ENCODE results near the gene LRRC8D.
"Not testable (repeated sequence)": the region's sequence is repeated elsewhere in the genome, so short reads cannot be mapped to it uniquely, and the experiment has no call there.

LRRC8D gene

GRCh38 chr1:89919174-89919573, 98.3 kb downstream of the LRRC8D start:
- no peak for DNase-seq (ENCODE audit: extremely low spot score)
- CTCF ChIA-PET = interaction anchor here (0.5 kb wide), 1 partner anchor 400 kb away, joined by 3 read pairs; no protein-coding TSS in a partner anchor
- POLR2A ChIA-PET = interaction anchor here (1.2 kb wide), 1 partner anchor 9 kb away, joined by 4 read pairs; no protein-coding TSS in a partner anchor
- TF ChIP-seq ELF4 (IDR thresholded peaks at IDR 0.05) (no peak), ARNT (IDR thresholded peaks at IDR 0.05) (no peak), NFRKB (IDR thresholded peaks at IDR 0.05) (no peak), CTBP1 (IDR thresholded peaks at IDR 0.05; ENCODE audit: borderline replicate concordance) (no peak), PKNOX1 (IDR thresholded peaks at IDR 0.05) (no peak), LEF1 (IDR thresholded peaks at IDR 0.05; ENCODE audit: borderline replicate concordance) (no peak), SUZ12 (IDR thresholded peaks at IDR 0.05) (no peak)

GRCh38 chr1:89922911-89923310, 102.1 kb downstream of the LRRC8D start:
- POLR2A ChIA-PET = no interaction called here
- CTCF ChIA-PET = no interaction called here
- no peak for DNase-seq (ENCODE audit: extremely low spot score)
- no peak for TF ChIP-seq NFRKB (IDR thresholded peaks at IDR 0.05)
- TF ChIP-seq SP1 (IDR thresholded peaks at IDR 0.05) = no peak
- no peak for TF ChIP-seq SUZ12 (IDR thresholded peaks at IDR 0.05)
- TF ChIP-seq FOXA1 (IDR thresholded peaks at IDR 0.05) = no peak
- TF ChIP-seq BHLHE40 (IDR thresholded peaks at IDR 0.05; ENCODE audit: borderline replicate concordance) = no peak
- TF ChIP-seq TARDBP (IDR thresholded peaks at IDR 0.05) = no peak

GRCh38 chr1:89923517-89923916, 102.7 kb downstream of the LRRC8D start:
- TF ChIP-seq LEF1 (IDR thresholded peaks at IDR 0.05; ENCODE audit: borderline replicate concordance) (no peak), FOXK2 (IDR thresholded peaks at IDR 0.05) (no peak), SP1 (IDR thresholded peaks at IDR 0.05) (no peak), ARNT (IDR thresholded peaks at IDR 0.05) (no peak), HDGF (IDR thresholded peaks at IDR 0.05; ENCODE audit: borderline replicate concordance) (no peak), ELF4 (IDR thresholded peaks at IDR 0.05) (no peak), BHLHE40 (IDR thresholded peaks at IDR 0.05; ENCODE audit: borderline replicate concordance) (no peak), TARDBP (IDR thresholded peaks at IDR 0.05) (no peak), FOXA1 (IDR thresholded peaks at IDR 0.05) (no peak)
- DNase-seq (ENCODE audit: extremely low spot score) = no peak
- POLR2A ChIA-PET = no interaction called here
- CTCF ChIA-PET = no interaction called here

GRCh38 chr1:89924075-89924474, 103.2 kb downstream of the LRRC8D start:
- POLR2A ChIA-PET; DNase-seq (ENCODE audit: extremely low spot score); CTCF ChIA-PET: not testable (repeated sequence)

- no peak for DNase-seq (ENCODE audit: extremely low spot score)
- ChIA-PET POLR2A (no interaction called here), CTCF (no interaction called here)
- TF ChIP-seq CTBP1 (IDR thresholded peaks at IDR 0.05; ENCODE audit: borderline replicate concordance) (no peak), BHLHE40 (IDR thresholded peaks at IDR 0.05; ENCODE audit: borderline replicate concordance) (no peak), LEF1 (IDR thresholded peaks at IDR 0.05; ENCODE audit: borderline replicate concordance) (no peak), NFRKB (IDR thresholded peaks at IDR 0.05) (no peak), PKNOX1 (IDR thresholded peaks at IDR 0.05) (no peak), HDGF (IDR thresholded peaks at IDR 0.05; ENCODE audit: borderline replicate concordance) (no peak), TARDBP (IDR thresholded peaks at IDR 0.05) (no peak), FOXA1 (IDR thresholded peaks at IDR 0.05) (no peak), ARNT (IDR thresholded peaks at IDR 0.05) (no peak), ELF4 (IDR thresholded peaks at IDR 0.05) (no peak), FOXM1 (IDR thresholded peaks at IDR 0.05; ENCODE audit: borderline replicate concordance) (no peak), FOXK2 (IDR thresholded peaks at IDR 0.05) (no peak), SP1 (IDR thresholded peaks at IDR 0.05) (no peak), SUZ12 (IDR thresholded peaks at IDR 0.05) (no peak), ZNF384 (IDR thresholded peaks at IDR 0.05) (no peak), L3MBTL2 (conservative IDR thresholded peaks at IDR 0.05) (no peak)
Observed at GRCh38 chr1:89927049-89927448, 106.2 kb downstream of the LRRC8D start.

GRCh38 chr1:89927478-89927877, 106.6 kb downstream of the LRRC8D start:
- CTCF ChIA-PET = no interaction called here
- no peak for DNase-seq (ENCODE audit: extremely low spot score)
- TF ChIP-seq LEF1 (IDR thresholded peaks at IDR 0.05; ENCODE audit: borderline replicate concordance) = no peak
- no peak for TF ChIP-seq TARDBP (IDR thresholded peaks at IDR 0.05)
- TF ChIP-seq SUZ12 (IDR thresholded peaks at IDR 0.05) = no peak
- no peak for TF ChIP-seq ZNF384 (IDR thresholded peaks at IDR 0.05)
- no peak for TF ChIP-seq SP1 (IDR thresholded peaks at IDR 0.05)
- no peak for TF ChIP-seq CTBP1 (IDR thresholded peaks at IDR 0.05; ENCODE audit: borderline replicate concordance)
- TF ChIP-seq BHLHE40 (IDR thresholded peaks at IDR 0.05; ENCODE audit: borderline replicate concordance) = no peak
- TF ChIP-seq ELF4 (IDR thresholded peaks at IDR 0.05) = no peak
- TF ChIP-seq HDGF (IDR thresholded peaks at IDR 0.05; ENCODE audit: borderline replicate concordance) = no peak
- no peak for TF ChIP-seq FOXM1 (IDR thresholded peaks at IDR 0.05; ENCODE audit: borderline replicate concordance)
- TF ChIP-seq L3MBTL2 (conservative IDR thresholded peaks at IDR 0.05) = no peak
- no peak for TF ChIP-seq FOXA1 (IDR thresholded peaks at IDR 0.05)
- TF ChIP-seq ARNT (IDR thresholded peaks at IDR 0.05) = no peak
- POLR2A ChIA-PET = interaction anchor here (1.5 kb wide), 1 partner anchor 8 kb away, joined by 4 read pairs; no protein-coding TSS in a partner anchor

- CTCF ChIA-PET = no interaction called here
- TF ChIP-seq ARNT (IDR thresholded peaks at IDR 0.05) = no peak
- no peak for TF ChIP-seq TARDBP (IDR thresholded peaks at IDR 0.05)
- no peak for TF ChIP-seq FOXA1 (IDR thresholded peaks at IDR 0.05)
- TF ChIP-seq ZNF384 (IDR thresholded peaks at IDR 0.05) = no peak
- TF ChIP-seq PKNOX1 (IDR thresholded peaks at IDR 0.05) = no peak
- TF ChIP-seq FOXK2 (IDR thresholded peaks at IDR 0.05) = no peak
- TF ChIP-seq BHLHE40 (IDR thresholded peaks at IDR 0.05; ENCODE audit: borderline replicate concordance) = no peak
- POLR2A ChIA-PET = interaction anchor here (1.5 kb wide), 1 partner anchor 9 kb away, joined by 4 read pairs; no protein-coding TSS in a partner anchor
- DNase-seq (ENCODE audit: extremely low spot score) = no peak
Observed at GRCh38 chr1:89928506-89928905, 107.7 kb downstream of the LRRC8D start.

Data from HEK293T (cell line).